GM23248 (cell line): ENCODE measurements around the gene PGRMC2. TPM values are rescaled to one million over a fixed set of nuclear protein-coding genes. Genes with fewer than 3 reads are reported as not detected.

Experiments
- DNase-seq: peaks from one replicate; pipeline ENCODE4 v3.0.0-alpha.2; 2015
- H2AFZ ChIP-seq: fragments of 200-600 bp; sonication (generic); 2 replicates; pipeline ENCODE4 v1.6.1; 2016; ENCODE audit warnings: antibody characterized with exemption
- H3F3A ChIP-seq: fragments of 200-600 bp; sonication (generic); 2 replicates; pipeline ENCODE4 v1.6.1; 2016; ENCODE audit warnings: mild to moderate bottlenecking, antibody characterized with exemption, mixed run types; ENCODE audit not compliant: insufficient read depth
- H3K27ac ChIP-seq: fragments of 200-600 bp; sonication (generic); 2 replicates; pipeline ENCODE4 v1.5.1; 2016; ENCODE audit warnings: mild to moderate bottlenecking
- H3K27me3 ChIP-seq: fragments of 200-600 bp; sonication (generic); replicated peaks from 2 replicates; pipeline ENCODE4 v1.6.1; 2016; ENCODE audit warnings: mild to moderate bottlenecking; ENCODE audit not compliant: insufficient read depth
- H3K36me3 ChIP-seq: fragments of 200-600 bp; sonication (generic); 2 replicates; pipeline ENCODE4 v1.6.1; 2016; ENCODE audit warnings: low read depth, mild to moderate bottlenecking
- H3K4me1 ChIP-seq: fragments of 200-600 bp; sonication (generic); 2 replicates; pipeline ENCODE4 v1.6.1; 2016; ENCODE audit warnings: mild to moderate bottlenecking; ENCODE audit not compliant: insufficient read depth
- H3K4me2 ChIP-seq: fragments of 200-600 bp; sonication (generic); one replicate; pipeline ENCODE4 v1.6.1; 2016; ENCODE audit warnings: mild to moderate bottlenecking; ENCODE audit not compliant: unreplicated experiment
- H3K4me3 ChIP-seq: fragments of 200-600 bp; sonication (generic); 2 replicates; pipeline ENCODE4 v1.5.1; 2016; ENCODE audit warnings: mild to moderate bottlenecking
- H3K79me2 ChIP-seq: fragments of 200-600 bp; sonication (generic); 2 replicates; pipeline ENCODE4 v1.6.1; 2016; ENCODE audit warnings: mild to moderate bottlenecking; ENCODE audit not compliant: insufficient read depth
- H3K9ac ChIP-seq: fragments of 200-600 bp; sonication (generic); 2 replicates; pipeline ENCODE4 v1.6.1; 2016; ENCODE audit warnings: mild to moderate bottlenecking
- H3K9me2 ChIP-seq: fragments of 200-600 bp; sonication (generic); 2 replicates; pipeline ENCODE4 v1.6.1; 2016; ENCODE audit warnings: mixed run types, mild to moderate bottlenecking, moderate library complexity; ENCODE audit not compliant: insufficient read depth
- H3K9me3 ChIP-seq: fragments of 200-600 bp; sonication (generic); one replicate; pipeline ENCODE4 v1.6.1; 2017; ENCODE audit warnings: low read depth
- H4K20me1 ChIP-seq: fragments of 200-600 bp; sonication (generic); 2 replicates; pipeline ENCODE4 v1.6.0; 2016; ENCODE audit not compliant: insufficient read depth
- EZH2 ChIP-seq: fragments of 200-600 bp; sonication (generic); IDR thresholded peaks from 2 replicates; pipeline ENCODE4 v1.6.1; 2018; ENCODE audit warnings: antibody characterized with exemption, mild to moderate bottlenecking; ENCODE audit not compliant: insufficient read depth, poor library complexity, severe bottlenecking
- EZH2phosphoT487 ChIP-seq: fragments of 200-600 bp; sonication (generic); IDR thresholded peaks from 2 replicates; pipeline ENCODE4 v1.6.1; 2018; ENCODE audit warnings: antibody characterized with exemption, moderate library complexity, mild to moderate bottlenecking, low read depth; ENCODE audit not compliant: insufficient read depth
- WGBS, 2 experiments: methylation state at CpG; one replicate each; pipeline ENCODE4 v1.1.6; 2015 to 2017; ENCODE audit warnings: low lambda C conversion rate in 2 of 2, low coverage in 1 of 2; ENCODE audit errors: missing lambda C conversion rate in 2 of 2; 5-methylcytosine and 5-hydroxymethylcytosine counted together
- in situ Hi-C: fragments of 300-500 bp; cut with MboI; formaldehyde crosslinking; loops from 2 replicates; pipeline ENCODE4 v1.15.0; 2020
- polyA plus RNA-seq: library from polyadenylated mRNA; unstranded; fragments of >200 nt; fragmentation: Nextera tagmentation; extraction: Ambion mirVana; gene quantifications from 2 replicates; pipeline ENCODE4 v1.2.1, GENCODE V29; 2016
- total RNA-seq: library from RNA; depleted of rRNA; stranded (reverse); fragments of >200 nt; shearing (Covaris generic); gene quantifications from 2 replicates; pipeline ENCODE4 v1.2.3, GENCODE V29; 2014

The PGRMC2 gene
- total and polyA plus RNA-seq, 2 experiments from 2014 or later = 117 to 186 TPM

- peaks cover 22% of the 10 kb centered on the region for H3F3A ChIP-seq
- in situ Hi-C loops = no loop called here
- TF ChIP-seq EZH2 (no peak), EZH2phosphoT487 (no peak)
Observed at GRCh38 chr4:128291096-128291495, 3.5 kb upstream of the PGRMC2 start.

DNA sequence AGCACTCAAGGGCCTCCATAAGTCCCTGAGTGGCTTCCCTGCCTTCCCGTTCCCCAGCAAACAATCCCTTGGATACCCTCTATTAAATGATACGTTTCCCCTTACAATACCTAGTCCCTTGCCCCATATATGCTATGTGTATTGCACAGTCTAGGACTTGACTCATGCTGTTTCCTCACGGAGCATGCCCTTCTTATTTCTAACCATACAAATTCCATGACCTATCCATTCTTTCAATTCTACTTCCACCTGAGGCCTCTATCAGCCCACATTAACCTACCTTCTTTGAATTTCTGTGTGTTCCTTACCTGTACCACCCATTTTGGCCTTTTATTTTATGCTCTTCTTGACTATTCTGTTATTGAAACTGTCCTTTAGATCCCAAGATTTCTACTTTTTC, 2.9 kb upstream of the PGRMC2 start:
- peaks cover 28% of the 10 kb centered on the region for H3F3A ChIP-seq
- H3K4me3 ChIP-seq = no peak overlapping the region
- peaks cover 8% of the 10 kb centered on the region; the same call in 1 of the 2 replicates for H3K36me3 ChIP-seq
- no peak overlapping the region for H3K4me2 ChIP-seq
- H3K9me2 ChIP-seq = no peaks in the 10 kb centered on the region
- in situ Hi-C loops = no loop called here
- DNase-seq = no peak
- H3K27ac ChIP-seq = no peak overlapping the region
- H2AFZ ChIP-seq = no peak overlapping the region
- H3K79me2 ChIP-seq = peaks cover 25% of the 10 kb centered on the region
- no peaks in the 10 kb centered on the region for H4K20me1 ChIP-seq
- no peaks in the 10 kb centered on the region for H3K9me3 ChIP-seq
- TF ChIP-seq EZH2 (no peak), EZH2phosphoT487 (no peak)
- H3K4me1 ChIP-seq = peaks cover 5% of the 10 kb centered on the region; the same call in 1 of the 2 replicates
- no peaks in the 10 kb centered on the region for H3K27me3 ChIP-seq
- no peak overlapping the region for H3K9ac ChIP-seq
- WGBS, 2 experiments = 85 to 91% methylated on average over 3 of the region's 3 CpGs

More at GRCh38 chr4:128291096-128291495, 3.5 kb upstream of the PGRMC2 start:
- H3K9ac ChIP-seq = no peak overlapping the region
- no peaks in the 10 kb centered on the region for H4K20me1 ChIP-seq
- H3K36me3 ChIP-seq = peaks cover 4% of the 10 kb centered on the region; the same call in 1 of the 2 replicates
- WGBS, 2 experiments = 84% methylated on average over 2 of the region's 2 CpGs
- no peak overlapping the region for H3K4me3 ChIP-seq
- peaks cover 19% of the 10 kb centered on the region for H3K79me2 ChIP-seq
- peak overlapping the region; percentile 2; the same call in 1 of the 2 replicates for H2AFZ ChIP-seq
- peaks cover 5% of the 10 kb centered on the region; the same call in 1 of the 2 replicates for H3K4me1 ChIP-seq
- no peaks in the 10 kb centered on the region for H3K9me3 ChIP-seq
- no peak overlapping the region for H3K4me2 ChIP-seq
- no peaks in the 10 kb centered on the region for H3K27me3 ChIP-seq
- no peak for DNase-seq
- no peak overlapping the region for H3K27ac ChIP-seq
- no peaks in the 10 kb centered on the region for H3K9me2 ChIP-seq

- Histone ChIP-seq H3K9ac (no peak overlapping the region), H3K9me2 (no peaks in the 10 kb centered on the region), H2AFZ (no peak overlapping the region), H3K9me3 (no peaks in the 10 kb centered on the region), H3K27ac (no peak overlapping the region), H3K79me2 (peaks cover 34% of the 10 kb centered on the region), H3K4me1 (peaks cover 5% of the 10 kb centered on the region; the same call in 1 of the 2 replicates), H3K27me3 (no peaks in the 10 kb centered on the region), H4K20me1 (no peaks in the 10 kb centered on the region), H3F3A (peaks cover 37% of the 10 kb centered on the region), H3K4me2 (peak overlapping the region; percentile 79), H3K36me3 (peaks cover 8% of the 10 kb centered on the region; the same call in 1 of the 2 replicates), H3K4me3 (peak overlapping the region; percentile 98; the same call in 1 of the 2 replicates)
- no peak for DNase-seq
- WGBS, 2 experiments = 73 to 80% methylated on average over 2 of the region's 2 CpGs
- TF ChIP-seq EZH2 = no peak
- no peak for TF ChIP-seq EZH2phosphoT487
- in situ Hi-C loops = no loop called here
Observed at GRCh38 chr4:128289523-128290158, 2.0 kb upstream of the PGRMC2 start.

GRCh38 chr4:128288689-128289106, 1.1 kb upstream of the PGRMC2 start:
- Histone ChIP-seq H3K36me3 (peaks cover 8% of the 10 kb centered on the region; the same call in 1 of the 2 replicates), H3K79me2 (peaks cover 43% of the 10 kb centered on the region), H3K27me3 (no peaks in the 10 kb centered on the region), H3K9ac (peak overlapping the region; percentile 90), H3K4me3 (peak overlapping the region; percentile 98), H3K4me2 (peak overlapping the region; percentile 79), H3K27ac (peak overlapping the region; percentile 85), H3F3A (peaks cover 42% of the 10 kb centered on the region), H3K4me1 (peaks cover 13% of the 10 kb centered on the region; the same call in 1 of the 2 replicates), H4K20me1 (no peaks in the 10 kb centered on the region), H3K9me2 (no peaks in the 10 kb centered on the region), H3K9me3 (no peaks in the 10 kb centered on the region), H2AFZ (peak overlapping the region; percentile 84)
- no peak for TF ChIP-seq EZH2
- DNase-seq = no peak
- in situ Hi-C loops = no loop called here
- 8 to 9% methylated on average over 13 of the region's 13 CpGs for WGBS, 2 experiments
